Activated T-cell treated with anti-CD3 and anti-CD28 coated beads, Interleukin-2, amount 50 U/mL, for 4 hours (primary cell): ENCODE data around the gene PVALEF. TPM values are rescaled to one million over a fixed set of nuclear protein-coding genes. Genes with fewer than 3 reads are reported as not detected.
A peak's percentile ranks its signal among the peaks of the same experiment; 100 is the strongest.

Experiments used
- ATAC-seq, 2 donors: fragments of 200-7000 bp; cut with Tn5 transposase; one replicate each; pipeline ENCODE4 v1.10.0; 2021
- DNase-seq: peaks from one replicate; pipeline ENCODE4 v3.0.0-alpha.2; 2020
- H3K27me3 Mint-ChIP-seq: one replicate; pipeline ENCODE4 v1.8.0; 2021; ENCODE audit warnings: low read depth, mixed read lengths
- H3K36me3 Mint-ChIP-seq: one replicate; pipeline ENCODE4 v1.8.0; 2022; ENCODE audit warnings: mixed read lengths; ENCODE audit not compliant: insufficient read depth
- H3K4me1 Mint-ChIP-seq: one replicate; pipeline ENCODE4 v1.8.0; 2021; ENCODE audit warnings: low read depth, mixed read lengths
- H3K4me3 Mint-ChIP-seq: one replicate; pipeline ENCODE4 v1.8.0; 2021; ENCODE audit warnings: mild to moderate bottlenecking, moderate library complexity, mixed read lengths
- H3K9me3 Mint-ChIP-seq: one replicate; pipeline ENCODE4 v1.8.0; 2021; ENCODE audit warnings: mixed read lengths
- total RNA-seq, 3 donors: library from RNA; stranded (reverse); gene quantifications; one replicate each; pipeline ENCODE4 v1.2.1, GENCODE V29; 2021

Gene PVALEF
- total RNA-seq, 3 donors from 2014 or later = not detected

GRCh38 chr17:81207610-81208581 is 42.6 kb downstream of the PVALEF start:
- DNase-seq (no peak), ATAC-seq (no peak)
- H3K4me3 Mint-ChIP-seq = no peak overlapping the region
- no peaks in the 10 kb centered on the region for H3K9me3 Mint-ChIP-seq
- no peaks in the 10 kb centered on the region for H3K36me3 Mint-ChIP-seq
- H3K27me3 Mint-ChIP-seq = no peaks in the 10 kb centered on the region
- H3K4me1 Mint-ChIP-seq = no peaks in the 10 kb centered on the region

- DNase-seq (no peak), ATAC-seq (no peak)
- no peaks in the 10 kb centered on the region for H3K36me3 Mint-ChIP-seq
- H3K4me1 Mint-ChIP-seq = no peaks in the 10 kb centered on the region
- H3K9me3 Mint-ChIP-seq = no peaks in the 10 kb centered on the region
- H3K27me3 Mint-ChIP-seq = no peaks in the 10 kb centered on the region
- H3K4me3 Mint-ChIP-seq = no peak overlapping the region
Measured at GRCh38 chr17:81208651-81209050, 43.3 kb downstream of the PVALEF start.

GRCh38 chr17:81209141-81209540 is 43.8 kb downstream of the PVALEF start:
- DNase-seq = no peak
- no peak for ATAC-seq
- Mint-ChIP-seq H3K4me3 (no peak overlapping the region), H3K36me3 (no peaks in the 10 kb centered on the region), H3K4me1 (no peaks in the 10 kb centered on the region), H3K9me3 (no peaks in the 10 kb centered on the region), H3K27me3 (no peaks in the 10 kb centered on the region)

- no peaks in the 10 kb centered on the region for H3K4me1 Mint-ChIP-seq
- H3K9me3 Mint-ChIP-seq = no peaks in the 10 kb centered on the region
- H3K4me3 Mint-ChIP-seq = no peak overlapping the region
- DNase-seq (no peak), ATAC-seq (no peak)
- H3K27me3 Mint-ChIP-seq = no peaks in the 10 kb centered on the region
- no peaks in the 10 kb centered on the region for H3K36me3 Mint-ChIP-seq
Measured at GRCh38 chr17:81210466-81210865, 45.2 kb downstream of the PVALEF start.

GRCh38 chr17:81210868-81211267 is 45.6 kb downstream of the PVALEF start:
- Mint-ChIP-seq H3K4me1 (no peaks in the 10 kb centered on the region), H3K9me3 (no peaks in the 10 kb centered on the region), H3K36me3 (no peaks in the 10 kb centered on the region), H3K27me3 (no peaks in the 10 kb centered on the region), H3K4me3 (no peak overlapping the region)
- DNase-seq = no peak
- ATAC-seq = no peak

- peaks cover 6% of the 10 kb centered on the region for H3K36me3 Mint-ChIP-seq
- ATAC-seq (no peak), DNase-seq (no peak)
- H3K4me3 Mint-ChIP-seq = no peak overlapping the region
- no peaks in the 10 kb centered on the region for H3K27me3 Mint-ChIP-seq
- H3K9me3 Mint-ChIP-seq = no peaks in the 10 kb centered on the region
- H3K4me1 Mint-ChIP-seq = no peaks in the 10 kb centered on the region
Measured at GRCh38 chr17:81212365-81212764, 47.1 kb downstream of the PVALEF start.

- Mint-ChIP-seq H3K36me3 (peaks cover 6% of the 10 kb centered on the region), H3K27me3 (no peaks in the 10 kb centered on the region)
- no peak for ATAC-seq
Measured at GRCh38 chr17:81213978-81214377, 48.7 kb downstream of the PVALEF start.

GRCh38 chr17:81217491-81217890 is 52.2 kb downstream of the PVALEF start:
- ATAC-seq = no peak
- peaks cover 9% of the 10 kb centered on the region for H3K4me1 Mint-ChIP-seq
- H3K9me3 Mint-ChIP-seq = no peaks in the 10 kb centered on the region
- no peak overlapping the region for H3K4me3 Mint-ChIP-seq
- peaks cover 6% of the 10 kb centered on the region for H3K36me3 Mint-ChIP-seq
- no peak for DNase-seq
- no peaks in the 10 kb centered on the region for H3K27me3 Mint-ChIP-seq

More at GRCh38 chr17:81213978-81214377, 48.7 kb downstream of the PVALEF start:
- Mint-ChIP-seq H3K4me3 (no peak overlapping the region), H3K4me1 (no peaks in the 10 kb centered on the region), H3K9me3 (no peaks in the 10 kb centered on the region)
- no peak for DNase-seq

GRCh38 chr17:81218459-81218858 is 53.2 kb downstream of the PVALEF start:
- Mint-ChIP-seq H3K4me1 (peaks cover 10% of the 10 kb centered on the region), H3K36me3 (peaks cover 6% of the 10 kb centered on the region), H3K9me3 (no peaks in the 10 kb centered on the region), H3K4me3 (no peak overlapping the region), H3K27me3 (no peaks in the 10 kb centered on the region)
- no peak for DNase-seq
- ATAC-seq = no peak

- no peak for DNase-seq
- ATAC-seq = no peak
- H3K27me3 Mint-ChIP-seq = no peaks in the 10 kb centered on the region
- H3K4me3 Mint-ChIP-seq = no peak overlapping the region
- H3K9me3 Mint-ChIP-seq = no peaks in the 10 kb centered on the region
- H3K4me1 Mint-ChIP-seq = peaks cover 16% of the 10 kb centered on the region
- H3K36me3 Mint-ChIP-seq = peaks cover 6% of the 10 kb centered on the region
Measured at GRCh38 chr17:81218991-81219390, 53.7 kb downstream of the PVALEF start.

- H3K4me3 Mint-ChIP-seq = no peak overlapping the region
- H3K4me1 Mint-ChIP-seq = peaks cover 16% of the 10 kb centered on the region
- no peaks in the 10 kb centered on the region for H3K9me3 Mint-ChIP-seq
Measured at GRCh38 chr17:81219476-81220180, 54.3 kb downstream of the PVALEF start.

GRCh38 chr17:81221371-81221841 is 56.1 kb downstream of the PVALEF start:
- ATAC-seq = no peak
- Mint-ChIP-seq H3K9me3 (no peaks in the 10 kb centered on the region), H3K27me3 (no peaks in the 10 kb centered on the region), H3K4me1 (peaks cover 16% of the 10 kb centered on the region), H3K4me3 (peak overlapping the region; percentile 64), H3K36me3 (peaks cover 6% of the 10 kb centered on the region)
- no peak for DNase-seq

More at GRCh38 chr17:81219476-81220180, 54.3 kb downstream of the PVALEF start:
- Mint-ChIP-seq H3K27me3 (no peaks in the 10 kb centered on the region), H3K36me3 (peaks cover 6% of the 10 kb centered on the region)
- ATAC-seq (no peak), DNase-seq (no peak)

- H3K9me3 Mint-ChIP-seq = no peaks in the 10 kb centered on the region
- peaks cover under 1% of the 10 kb centered on the region for H3K36me3 Mint-ChIP-seq
- ATAC-seq = no peak
- H3K4me1 Mint-ChIP-seq = peaks cover 16% of the 10 kb centered on the region
- DNase-seq = no peak
- peak overlapping the region; percentile 64 for H3K4me3 Mint-ChIP-seq
- no peaks in the 10 kb centered on the region for H3K27me3 Mint-ChIP-seq
Measured at GRCh38 chr17:81221842-81222619, 56.7 kb downstream of the PVALEF start.

GRCh38 chr17:81222620-81222905 is 57.3 kb downstream of the PVALEF start:
- Mint-ChIP-seq H3K4me3 (peak overlapping the region; percentile 70), H3K9me3 (no peaks in the 10 kb centered on the region), H3K36me3 (no peaks in the 10 kb centered on the region), H3K4me1 (peaks cover 17% of the 10 kb centered on the region), H3K27me3 (no peaks in the 10 kb centered on the region)
- ATAC-seq (peak in 1 of 2 donors; percentile 4), DNase-seq (no peak)
